Spleen (tissue), 7 donors: ENCODE data around the gene LMBR1.

ENCODE experiments used
- POLR2A ChIP-seq, 3 donors: fragments of 450-650 bp; IDR thresholded peaks; one replicate each; pipeline ENCODE4 v1.5.1; 2017; ENCODE audit warnings: antibody characterized with exemption in 3 of 3, mild to moderate bottlenecking in 1 of 3
- POLR2AphosphoS5 ChIP-seq, 3 donors: sonication (generic); formaldehyde crosslinking; IDR thresholded peaks; one replicate each; pipeline ENCODE4 v1.5.1; 2017; ENCODE audit warnings: antibody characterized with exemption in 3 of 3
- TF ChIP-seq, protein P1 (sequence below), 11 experiments: fragments of 200-600 bp in 7 of 11; fragments of 450-650 bp in 4 of 11; sonication (generic) in 4 of 11; IDR thresholded peaks in 8 of 11; conservative IDR thresholded peaks in 3 of 11; 1 replicate in 7 of 11; 2 replicates in 4 of 11; pipeline versions ENCODE4 v1.4.0 to v1.8.0; 2016 to 2021; ENCODE audit warnings: antibody characterized with exemption in 11 of 11, inconsistent platforms in 4 of 11, mild to moderate bottlenecking in 1 of 11
- donor health status: DM: no; HTN: no; CAD: no; lungs with moderate emphysema.
- donor health status: DM: no; HTN: no; CAD: no.
- donor health status: DM: no; HTN: no; CAD: no.

- TF ChIP-seq, protein P1, sequence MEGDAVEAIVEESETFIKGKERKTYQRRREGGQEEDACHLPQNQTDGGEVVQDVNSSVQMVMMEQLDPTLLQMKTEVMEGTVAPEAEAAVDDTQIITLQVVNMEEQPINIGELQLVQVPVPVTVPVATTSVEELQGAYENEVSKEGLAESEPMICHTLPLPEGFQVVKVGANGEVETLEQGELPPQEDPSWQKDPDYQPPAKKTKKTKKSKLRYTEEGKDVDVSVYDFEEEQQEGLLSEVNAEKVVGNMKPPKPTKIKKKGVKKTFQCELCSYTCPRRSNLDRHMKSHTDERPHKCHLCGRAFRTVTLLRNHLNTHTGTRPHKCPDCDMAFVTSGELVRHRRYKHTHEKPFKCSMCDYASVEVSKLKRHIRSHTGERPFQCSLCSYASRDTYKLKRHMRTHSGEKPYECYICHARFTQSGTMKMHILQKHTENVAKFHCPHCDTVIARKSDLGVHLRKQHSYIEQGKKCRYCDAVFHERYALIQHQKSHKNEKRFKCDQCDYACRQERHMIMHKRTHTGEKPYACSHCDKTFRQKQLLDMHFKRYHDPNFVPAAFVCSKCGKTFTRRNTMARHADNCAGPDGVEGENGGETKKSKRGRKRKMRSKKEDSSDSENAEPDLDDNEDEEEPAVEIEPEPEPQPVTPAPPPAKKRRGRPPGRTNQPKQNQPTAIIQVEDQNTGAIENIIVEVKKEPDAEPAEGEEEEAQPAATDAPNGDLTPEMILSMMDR (IDR thresholded peaks at IDR 0.05 in 8 of 11, conservative IDR thresholded peaks at IDR 0.05 in 3 of 11): no peak
- TF ChIP-seq POLR2A (IDR thresholded peaks at IDR 0.05): no peak
- no peak for TF ChIP-seq POLR2AphosphoS5 (IDR thresholded peaks at IDR 0.05)
Observed at GRCh38 chr7:156889746-156890145, 3.2 kb downstream of the LMBR1 start.
